ENCODE results near the gene CDC23.

DNA sequence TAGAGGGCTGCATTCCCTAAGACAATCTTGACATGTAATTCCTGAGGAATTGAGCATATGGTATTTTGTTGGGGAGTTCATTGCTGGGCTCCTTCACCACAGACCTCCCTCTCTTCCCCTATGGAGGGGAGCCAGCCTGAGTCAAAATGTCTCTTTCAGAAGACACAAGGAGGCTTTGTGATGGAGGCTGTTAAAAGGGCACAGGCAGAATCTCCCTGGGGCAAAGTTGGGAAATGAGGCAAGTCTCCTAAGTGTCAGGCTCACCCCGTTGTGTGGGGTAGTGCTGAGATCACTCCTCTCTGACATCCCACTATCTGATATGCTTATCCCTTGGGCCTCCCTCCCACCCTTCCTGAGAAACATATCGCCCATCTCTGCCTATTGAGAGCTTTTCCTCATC lies 30.7 kb upstream of the CDC23 start:
- TF ChIP-seq, protein P1, sequence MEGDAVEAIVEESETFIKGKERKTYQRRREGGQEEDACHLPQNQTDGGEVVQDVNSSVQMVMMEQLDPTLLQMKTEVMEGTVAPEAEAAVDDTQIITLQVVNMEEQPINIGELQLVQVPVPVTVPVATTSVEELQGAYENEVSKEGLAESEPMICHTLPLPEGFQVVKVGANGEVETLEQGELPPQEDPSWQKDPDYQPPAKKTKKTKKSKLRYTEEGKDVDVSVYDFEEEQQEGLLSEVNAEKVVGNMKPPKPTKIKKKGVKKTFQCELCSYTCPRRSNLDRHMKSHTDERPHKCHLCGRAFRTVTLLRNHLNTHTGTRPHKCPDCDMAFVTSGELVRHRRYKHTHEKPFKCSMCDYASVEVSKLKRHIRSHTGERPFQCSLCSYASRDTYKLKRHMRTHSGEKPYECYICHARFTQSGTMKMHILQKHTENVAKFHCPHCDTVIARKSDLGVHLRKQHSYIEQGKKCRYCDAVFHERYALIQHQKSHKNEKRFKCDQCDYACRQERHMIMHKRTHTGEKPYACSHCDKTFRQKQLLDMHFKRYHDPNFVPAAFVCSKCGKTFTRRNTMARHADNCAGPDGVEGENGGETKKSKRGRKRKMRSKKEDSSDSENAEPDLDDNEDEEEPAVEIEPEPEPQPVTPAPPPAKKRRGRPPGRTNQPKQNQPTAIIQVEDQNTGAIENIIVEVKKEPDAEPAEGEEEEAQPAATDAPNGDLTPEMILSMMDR (conservative IDR thresholded peaks at IDR 0.05; ENCODE audit: low read length), result no peak
- TF ChIP-seq EZH2phosphoT487 (IDR thresholded peaks at IDR 0.05; ENCODE audit: borderline replicate concordance, low read depth, low read length), result no peak
